Astrocyte of the cerebellum (primary cell): Measurements from ENCODE around the gene ZNF236.

ENCODE experiments used
- DNase-seq: peaks from one replicate; pipeline ENCODE4 v3.0.0-alpha.2; 2011; ENCODE audit warnings: low read depth
- H3K4me3 ChIP-seq: 2 replicates; pipeline ENCODE4 v1.5.1; 2011; ENCODE audit warnings: mild to moderate bottlenecking, low read depth, low read length, moderate library complexity
- CTCF ChIP-seq: IDR thresholded peaks from 2 replicates; pipeline ENCODE4 v1.5.1; 2012; ENCODE audit warnings: low read length, low read depth, moderate library complexity, mild to moderate bottlenecking; ENCODE audit errors: missing control alignments
- in situ Hi-C: cut with HindIII; loops from 2 replicates; pipeline ENCODE4 v1.10.0; 2017; ENCODE audit warnings: low sequenced_read_pairs

Gene ZNF236

DNA sequence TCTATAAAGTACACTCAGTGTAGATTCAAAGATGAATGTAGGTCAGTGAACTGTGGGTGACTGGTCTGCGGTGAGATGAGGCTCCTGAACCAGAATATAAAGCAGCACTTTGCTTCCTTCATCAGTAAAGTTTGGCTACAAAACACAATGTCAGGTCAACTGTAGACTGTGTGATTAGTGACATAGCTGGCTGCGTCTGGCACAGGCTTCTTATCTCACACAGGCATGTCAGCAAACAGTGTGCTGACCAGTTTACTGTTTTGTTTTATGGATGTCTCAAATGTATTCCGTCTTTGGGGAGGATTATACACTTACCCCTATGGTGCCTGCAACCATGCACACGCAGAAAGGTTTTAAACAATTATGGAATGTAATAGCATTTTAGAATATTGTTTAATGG lies 87.1 kb downstream of the ZNF236 start:
- H3K4me3 ChIP-seq = no peak overlapping the region
- DNase-seq = no peak
- no peak for TF ChIP-seq CTCF
- in situ Hi-C loops = no loop called here

DNA sequence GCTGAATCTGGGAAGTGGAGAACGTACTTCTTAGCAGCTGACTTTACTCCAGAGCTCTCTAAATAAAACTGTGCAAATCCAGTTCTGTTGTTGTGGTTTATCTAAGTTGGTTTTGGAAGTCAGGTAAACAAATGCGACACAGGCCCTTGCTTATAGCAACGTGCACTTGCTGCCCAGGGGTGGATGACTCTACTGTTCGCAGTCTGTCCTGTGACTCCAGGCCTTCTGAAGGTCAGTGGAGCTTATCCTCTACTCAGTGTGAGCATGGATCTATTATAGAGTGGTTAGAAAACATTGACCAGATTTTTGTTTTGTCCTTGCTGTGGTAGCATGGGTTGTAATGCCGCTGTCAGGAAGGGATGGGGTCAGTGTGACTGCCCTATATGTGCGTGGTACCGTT lies 89.1 kb downstream of the ZNF236 start:
- TF ChIP-seq CTCF = no peak
- in situ Hi-C loops = loop anchor here (5.0 kb wide), 2 partner anchors 39 to 46 kb away; no protein-coding TSS in a partner anchor
- DNase-seq = no peak
- H3K4me3 ChIP-seq = no peak overlapping the region

DNA sequence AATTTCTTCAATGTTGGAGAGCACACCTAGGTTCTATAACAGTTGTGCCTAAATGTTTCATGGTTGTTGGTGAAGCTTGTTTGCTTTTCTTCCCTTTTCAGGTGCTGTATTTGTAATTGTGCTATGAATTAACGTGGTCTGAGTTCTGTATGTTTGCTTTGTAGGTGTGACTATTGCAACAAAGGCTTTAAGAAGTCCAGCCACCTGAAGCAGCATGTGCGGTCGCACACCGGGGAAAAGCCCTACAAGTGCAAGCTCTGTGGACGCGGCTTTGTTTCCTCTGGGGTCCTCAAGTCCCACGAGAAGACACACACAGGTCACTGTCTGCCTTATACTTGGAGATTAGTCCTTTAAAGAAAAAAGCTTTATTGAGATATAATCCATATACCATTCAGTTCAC lies 91.2 kb downstream of the ZNF236 start:
- no peak for DNase-seq
- no peak overlapping the region for H3K4me3 ChIP-seq
- in situ Hi-C loops = loop anchor here (5.0 kb wide), 2 partner anchors 41 to 44 kb away; no protein-coding TSS in a partner anchor
- no peak for TF ChIP-seq CTCF

- in situ Hi-C loops = loop anchor here (5.0 kb wide), 2 partner anchors 42 to 43 kb away; no protein-coding TSS in a partner anchor
- no peak overlapping the region for H3K4me3 ChIP-seq
- DNase-seq = no peak
- TF ChIP-seq CTCF = no peak
Measured at GRCh38 chr18:76914314-76914713, 92.0 kb downstream of the ZNF236 start.

- DNase-seq = no peak
- in situ Hi-C loops = loop anchor here (5.0 kb wide), 2 partner anchors 42 to 43 kb away; no protein-coding TSS in a partner anchor
- H3K4me3 ChIP-seq = no peak overlapping the region
- TF ChIP-seq CTCF = no peak
Measured at GRCh38 chr18:76914796-76915195, 92.4 kb downstream of the ZNF236 start.

DNA sequence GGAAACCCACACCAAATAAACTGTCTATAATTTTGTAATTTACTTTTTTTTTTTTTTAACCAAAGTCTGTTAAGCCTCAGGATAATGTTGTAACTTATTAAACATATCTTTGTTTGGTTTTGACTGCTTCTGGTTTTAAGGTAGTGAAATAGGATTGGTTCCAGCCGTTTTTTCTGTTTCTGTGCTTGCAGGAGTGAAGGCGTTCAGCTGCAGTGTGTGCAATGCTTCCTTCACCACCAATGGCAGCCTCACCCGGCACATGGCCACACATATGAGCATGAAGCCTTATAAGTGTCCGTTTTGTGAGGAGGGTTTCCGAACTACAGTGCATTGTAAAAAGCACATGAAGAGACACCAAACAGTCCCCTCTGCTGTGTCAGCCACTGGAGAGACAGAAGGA lies 93.1 kb downstream of the ZNF236 start:
- DNase-seq = no peak
- in situ Hi-C loops = no loop called here
- no peak overlapping the region for H3K4me3 ChIP-seq
- no peak for TF ChIP-seq CTCF

DNA sequence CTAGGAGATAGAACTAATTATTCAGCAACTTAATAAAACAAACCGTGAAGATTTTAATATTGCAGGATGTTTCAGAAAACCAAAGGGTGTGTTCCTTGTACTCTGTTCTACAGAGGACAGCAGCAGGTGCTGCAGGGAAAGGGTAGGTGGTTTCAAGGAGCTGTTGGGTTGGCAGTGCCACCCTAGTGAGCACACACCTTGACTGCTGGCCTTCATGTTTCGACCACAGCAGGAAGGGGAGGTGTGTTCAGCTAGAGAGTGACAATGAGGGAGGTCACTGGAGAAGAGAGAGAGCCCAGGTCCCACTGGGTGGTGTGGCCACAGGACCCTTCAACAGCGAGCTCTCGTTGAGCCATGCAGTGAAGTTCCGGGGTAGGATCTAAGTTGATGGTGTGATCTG lies 98.6 kb downstream of the ZNF236 start:
- no peak for TF ChIP-seq CTCF
- no peak for DNase-seq
- in situ Hi-C loops = no loop called here
- no peak overlapping the region for H3K4me3 ChIP-seq
